Hematopoietic multipotent progenitor cell treated with erythropoietin and hydrocortisone succinate and interleukin-3 and kit ligand, for 17 days (in vitro differentiated cells): Measurements from ENCODE around the gene SLC27A4.

Experiments
- DNase-seq: peaks from one replicate; pipeline ENCODE4 v3.0.0-alpha.2; 2015; ENCODE audit warnings: low spot score

Gene SLC27A4

GRCh38 chr9:128365525-128365924, 25.2 kb downstream of the SLC27A4 start:
- no peak for DNase-seq

- no peak for DNase-seq
Observed at GRCh38 chr9:128369024-128369706, 28.8 kb downstream of the SLC27A4 start.

GRCh38 chr9:128370367-128370751, 30.0 kb downstream of the SLC27A4 start:
- no peak for DNase-seq

GRCh38 chr9:128370752-128371629, 30.7 kb downstream of the SLC27A4 start, which contains the start of gene URM1:
Gene URM1 (plus strand): TSS chr9:128371374. CDS start chr9:128371381, 7 bp downstream.
- DNase-seq: peak; percentile 97

DNA sequence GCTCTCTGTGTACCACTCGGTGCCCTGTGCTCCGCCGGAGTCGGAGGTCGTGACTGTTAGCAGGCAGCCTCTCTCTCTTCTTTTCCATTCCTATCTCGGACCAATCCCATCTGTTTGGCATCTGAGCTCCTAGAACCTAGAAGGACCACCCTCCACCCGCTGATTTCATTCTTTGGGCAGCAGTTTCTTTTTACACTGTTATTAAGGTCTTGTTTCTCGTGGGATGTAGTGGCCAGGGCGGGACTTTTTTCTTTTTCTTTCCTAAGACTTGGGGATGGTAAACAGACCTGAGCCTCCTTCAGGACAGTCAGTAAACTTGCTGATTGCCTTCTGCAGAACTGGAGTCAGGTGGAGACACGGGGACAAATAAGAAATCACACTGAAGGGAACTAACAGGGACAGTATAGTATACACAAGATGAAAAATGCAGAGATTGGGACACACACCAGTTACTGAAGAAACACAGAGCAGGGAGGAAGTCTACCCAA, 31.3 kb downstream of the SLC27A4 start:
- DNase-seq: no peak

DNA sequence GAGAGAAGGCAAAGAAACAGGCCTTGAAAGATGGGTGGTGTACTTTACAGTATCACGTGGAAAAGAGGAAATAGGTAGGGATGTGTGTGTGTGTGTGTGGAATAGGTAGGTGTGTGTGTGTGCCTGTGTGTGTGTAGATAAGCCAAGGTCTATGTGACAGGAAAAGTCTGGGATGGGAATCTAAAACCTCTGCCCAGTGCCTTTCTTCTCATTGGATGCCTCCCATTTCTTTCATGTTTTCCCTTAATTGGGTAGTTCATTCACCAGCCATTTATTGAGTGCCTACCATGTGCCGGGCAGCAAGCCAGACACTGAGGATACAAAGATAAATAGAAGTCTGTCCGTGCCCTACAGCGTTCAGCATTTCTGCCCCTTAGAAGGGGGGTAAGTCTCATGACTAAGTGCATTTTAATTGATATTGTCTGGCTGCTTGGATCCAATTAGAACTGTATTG, 31.9 kb downstream of the SLC27A4 start:
- peak; percentile 53 for DNase-seq

GRCh38 chr9:128372784-128373183, 32.5 kb downstream of the SLC27A4 start:
- no peak for DNase-seq

DNA sequence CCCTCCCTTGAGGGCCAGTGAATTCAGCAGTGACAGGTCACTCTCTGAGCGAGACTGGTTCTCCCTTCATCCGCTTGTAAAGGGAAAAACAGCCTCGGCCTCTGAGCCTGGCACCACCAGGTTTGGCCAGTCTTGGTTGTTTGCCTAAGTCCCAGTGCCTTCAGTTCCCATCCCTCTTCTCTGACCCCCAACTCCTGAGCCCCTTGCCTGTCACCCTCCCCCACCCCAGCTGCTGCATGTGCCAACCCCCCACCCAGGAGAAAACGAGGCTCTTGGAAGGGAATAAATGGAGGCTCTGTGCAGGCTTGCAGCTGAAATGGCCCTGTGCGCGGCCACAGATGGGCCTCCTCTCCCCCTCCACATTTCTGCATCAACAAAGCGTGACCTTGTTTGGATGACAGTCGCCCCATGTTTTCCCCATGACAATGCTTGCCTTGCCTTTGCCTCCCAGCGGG, 33.9 kb downstream of the SLC27A4 start:
- DNase-seq: no peak

DNA sequence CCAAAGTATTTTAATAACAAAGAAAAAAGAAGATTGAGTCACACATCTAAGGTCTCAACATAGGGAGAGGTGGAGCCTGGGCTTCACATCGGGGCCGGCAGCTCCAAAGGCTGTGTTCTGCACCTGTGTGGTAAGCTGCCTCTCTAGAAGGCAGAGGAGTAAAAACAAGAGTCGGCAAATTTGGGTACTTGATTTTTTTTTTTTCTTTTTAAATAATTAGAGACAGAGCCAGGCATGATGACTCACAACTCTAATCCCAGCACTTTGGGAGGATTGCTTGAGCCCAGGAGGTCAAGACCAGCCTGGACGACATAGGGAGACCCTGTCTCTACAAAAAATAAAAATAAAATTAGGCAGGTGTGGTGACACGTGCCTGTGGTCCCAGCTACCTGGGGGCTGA, 35.5 kb downstream of the SLC27A4 start:
- DNase-seq: no peak

GRCh38 chr9:128382261-128382660, 41.9 kb downstream of the SLC27A4 start:
- DNase-seq: no peak

GRCh38 chr9:128383007-128383753, 42.9 kb downstream of the SLC27A4 start:
- no peak for DNase-seq

- DNase-seq: no peak
Observed at GRCh38 chr9:128383791-128384190, 43.5 kb downstream of the SLC27A4 start.

GRCh38 chr9:128384801-128385495, 44.6 kb downstream of the SLC27A4 start:
- no peak for DNase-seq

GRCh38 chr9:128385496-128386460, 45.5 kb downstream of the SLC27A4 start:
- no peak for DNase-seq

GRCh38 chr9:128388150-128388549, 47.8 kb downstream of the SLC27A4 start:
- DNase-seq: no peak

- no peak for DNase-seq
Observed at GRCh38 chr9:128389395-128390149, 49.2 kb downstream of the SLC27A4 start.

DNA sequence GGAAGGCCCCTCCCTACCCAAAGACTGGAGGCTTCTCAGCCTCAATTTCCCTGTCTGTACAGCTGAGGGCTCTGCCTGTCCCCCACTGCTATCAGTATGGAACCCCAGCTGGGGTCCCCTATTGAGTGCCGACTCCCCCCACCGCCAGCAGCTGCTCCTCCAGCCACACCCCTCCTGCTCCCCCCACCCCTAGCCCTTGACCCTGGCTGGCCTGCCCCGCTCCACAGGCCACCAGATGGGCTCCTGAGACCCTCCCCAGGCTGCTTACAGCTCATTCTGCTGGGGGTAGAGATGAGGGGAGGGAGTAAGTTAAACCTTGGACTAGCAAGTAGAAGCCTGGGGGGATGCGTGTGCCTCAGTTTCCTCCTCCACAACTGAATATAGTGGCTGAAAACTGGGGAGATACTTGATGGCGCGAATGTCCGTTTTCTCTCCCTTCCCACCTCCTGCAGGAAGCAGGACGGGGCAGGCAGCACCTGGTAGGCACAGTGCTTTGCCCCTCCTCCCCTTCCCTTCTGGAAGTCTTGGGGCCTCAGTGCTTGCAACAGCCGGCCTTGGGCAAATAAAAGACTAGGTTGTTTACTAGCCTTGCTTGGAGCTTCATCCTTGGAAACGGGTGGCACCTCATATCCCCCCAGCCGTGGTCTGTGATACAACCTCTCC, 50.0 kb downstream of the SLC27A4 start:
- no peak for DNase-seq

DNA sequence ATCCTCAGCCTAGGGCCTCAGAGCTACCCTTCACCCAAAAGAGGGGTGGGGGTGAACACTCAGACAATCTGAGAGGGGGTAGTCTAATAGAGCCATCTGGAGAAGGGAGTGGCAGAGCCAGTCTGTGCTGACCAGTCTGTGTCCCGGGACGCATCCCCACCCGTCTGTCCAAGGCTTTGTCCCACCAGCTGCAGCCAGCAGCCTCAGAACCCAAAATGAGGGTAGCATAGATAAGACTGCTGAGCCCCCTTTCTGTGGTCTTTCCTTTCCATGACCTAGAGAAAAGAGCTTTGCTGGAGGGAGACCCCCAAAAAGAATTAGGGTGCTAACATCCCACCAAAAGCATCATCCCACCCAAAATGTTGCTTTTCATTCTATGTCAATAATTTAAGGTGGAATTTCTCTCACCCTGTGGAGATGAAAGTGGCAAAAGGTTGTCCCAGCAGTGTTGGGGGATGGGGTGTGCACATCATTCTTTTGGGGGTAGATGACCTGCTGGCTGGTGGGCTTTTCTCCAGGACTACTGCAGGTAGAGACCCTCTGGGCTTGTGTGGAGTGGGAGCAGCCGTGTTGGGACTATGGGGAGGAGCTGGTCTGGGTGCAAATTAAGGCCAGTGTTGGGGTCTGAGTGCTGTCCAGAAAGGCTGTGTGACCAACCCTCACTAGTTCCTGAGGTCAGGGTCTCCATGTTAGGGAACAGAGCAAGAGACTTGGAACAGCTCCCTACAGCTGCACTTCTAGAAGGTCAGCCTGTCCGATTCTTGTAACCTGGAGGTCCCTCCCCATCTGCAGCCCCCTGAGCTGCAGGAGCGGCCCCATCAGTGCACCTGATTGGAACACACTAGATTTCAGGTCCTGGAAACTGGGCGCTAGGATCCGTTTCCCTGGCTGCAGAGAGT, 50.7 kb downstream of the SLC27A4 start:
- no peak for DNase-seq
